Tibial artery (tissue), 4 donors: ENCODE data around the gene SULT6B1.
A peak's percentile ranks its signal among the peaks of the same experiment; 100 is the strongest.

ENCODE experiments used
- DNase-seq, 2 donors: peaks; one replicate each; pipeline ENCODE4 v3.0.0-alpha.2; 2019
- H3K27ac ChIP-seq, 2 donors: fragments of 200-600 bp; sonication (generic) in 1 of 2; 1 replicate in 1 of 2; 2 replicates in 1 of 2; pipeline ENCODE4 v1.5.1; 2018 to 2019; ENCODE audit warnings: mild to moderate bottlenecking in 1 of 2
- H3K27me3 ChIP-seq, 2 donors: fragments of 200-600 bp; sonication (generic) in 1 of 2; one replicate each; pipeline versions ENCODE4 v1.5.1 to v1.6.0; 2016 to 2019
- H3K36me3 ChIP-seq, 3 donors: fragments of 200-600 bp; sonication (generic) in 2 of 3; one replicate each; pipeline ENCODE4 v1.5.1; 2016 to 2019; ENCODE audit warnings: mild to moderate bottlenecking in 2 of 3
- H3K4me1 ChIP-seq, 4 donors: fragments of 200-600 bp; sonication (generic) in 2 of 4; 1 replicate in 3 of 4; 2 replicates in 1 of 4; pipeline ENCODE4 v1.5.1; 2016 to 2019
- H3K4me3 ChIP-seq, 2 donors: fragments of 200-600 bp; sonication (generic) in 1 of 2; 1 replicate in 1 of 2; 2 replicates in 1 of 2; pipeline ENCODE4 v1.5.1; 2018 to 2019; ENCODE audit warnings: mild to moderate bottlenecking in 2 of 2
- H3K9me3 ChIP-seq, 3 donors: fragments of 200-600 bp; sonication (generic) in 1 of 3; one replicate each; pipeline ENCODE4 v1.5.1; 2016 to 2019
- CTCF ChIP-seq, 2 experiments: fragments of 200-600 bp in 1 of 2; fragments of 450-650 bp in 1 of 2; IDR thresholded peaks; one replicate each; pipeline ENCODE4 v1.5.1; 2017 to 2019; ENCODE audit warnings: antibody characterized with exemption in 2 of 2, mild to moderate bottlenecking in 1 of 2, moderate library complexity in 1 of 2
- intact Hi-C: fragments of 100-400 bp; cut with DNase I; formaldehyde crosslinking; loops from one replicate; pipeline ENCODE4 v1.15.0; 2023; ENCODE audit warnings: low total_unique reads

SULT6B1 gene

GRCh38 chr2:37188570-37188969, at the start of gene SULT6B1:
Gene SULT6B1, minus strand, starts transcription at chr2:37188670. Its CDS starts 30 bp downstream, at chr2:37188640.
- H3K4me3 ChIP-seq: no peak within 1 kb of the TSS
- H3K4me1 ChIP-seq: no peaks in the 10 kb centered on the region
- no peak for DNase-seq
- H3K36me3 ChIP-seq: no peaks in the 10 kb centered on the region
- no peak for TF ChIP-seq CTCF (IDR thresholded peaks at IDR 0.05)
- intact Hi-C loops: no loop called here
- H3K27ac ChIP-seq: no peak within 1 kb of the TSS
- no peaks in the 10 kb centered on the region for H3K9me3 ChIP-seq
- peaks cover 0 to 4% of the 10 kb centered on the region in 2 donors for H3K27me3 ChIP-seq

- Histone ChIP-seq H3K27me3 (no peaks in the 10 kb centered on the region), H3K4me3 (peak overlapping the region; percentile 79 to 98), H3K4me1 (peaks cover 0 to 40% (median 25%) of the 10 kb centered on the region in 4 donors), H3K9me3 (no peaks in the 10 kb centered on the region), H3K36me3 (peaks cover 11 to 25% (median 20%) of the 10 kb centered on the region in 3 donors), H3K27ac (peak overlapping the region; percentile 85 to 97)
- DNase-seq: peak in 1 of 2 donors; percentile 64
- no peak for TF ChIP-seq CTCF (IDR thresholded peaks at IDR 0.05)
- intact Hi-C loops: loop anchor here (10.0 kb wide), 1 partner anchor 92 kb away; the partner anchor contains the start of gene PRKD3
These were observed 43.9 kb upstream of the SULT6B1 start for GRCh38 chr2:37232131-37232933.

DNA sequence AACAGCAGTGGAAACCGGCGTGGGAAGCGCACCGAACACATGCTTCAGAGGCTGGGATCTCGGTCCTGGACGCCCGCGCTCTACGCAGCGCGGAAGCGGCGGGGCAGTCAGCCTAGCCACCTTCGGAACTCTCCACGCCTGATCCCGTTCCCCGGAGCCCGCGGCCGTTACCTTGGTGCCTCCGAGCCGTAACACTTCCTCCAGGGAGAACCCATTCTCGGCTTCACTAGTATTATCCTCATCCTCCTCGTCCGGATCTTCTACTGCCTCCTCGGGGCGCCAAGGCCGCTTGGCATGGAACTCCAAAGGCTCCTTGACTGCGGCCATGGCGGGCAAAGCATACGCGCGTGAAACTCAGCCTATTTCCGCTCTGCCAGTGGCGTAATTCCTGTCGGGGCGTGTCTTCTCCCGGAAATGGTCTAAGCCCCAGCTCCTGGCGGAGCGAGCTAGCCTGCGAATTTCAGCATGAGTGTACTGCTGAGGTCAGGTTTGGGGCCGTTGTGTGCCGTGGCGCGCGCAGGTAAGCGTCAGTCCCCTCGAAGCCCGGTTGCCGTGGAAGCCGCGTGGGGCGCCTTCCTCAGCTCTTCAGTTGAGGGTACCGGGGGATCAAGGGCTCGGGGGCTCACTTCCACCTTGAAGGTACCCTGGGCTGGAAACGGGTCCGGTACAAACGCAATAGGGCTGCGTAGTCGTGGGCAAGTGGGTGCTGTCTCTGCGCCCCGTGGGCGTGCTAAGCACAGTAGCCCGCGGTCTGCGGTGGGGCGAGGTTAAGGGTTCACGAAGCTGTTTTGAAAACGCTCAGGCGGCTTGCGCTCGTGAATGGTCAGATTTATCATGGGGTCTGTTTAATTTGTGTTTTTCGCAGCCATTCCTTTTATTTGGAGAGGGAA, 43.0 kb upstream of the SULT6B1 start, which contains the start of the genes CEBPZ and NDUFAF7:
Gene CEBPZ, minus strand, starts transcription at position 356 of the 890 bp plus-strand sequence. Its CDS starts 29 bp downstream, at position 327.
Gene NDUFAF7, plus strand, starts transcription at position 418 of the 890 bp plus-strand sequence. Its CDS starts 48 bp downstream, at position 466.
- peak; percentile 93 to 95 for DNase-seq
- Histone ChIP-seq H3K4me1 (peaks cover 0 to 49% (median 25%) of the 10 kb centered on the region in 4 donors), H3K9me3 (no peaks in the 10 kb centered on the region), H3K4me3 (peak within 1 kb of the TSS; percentile 79 to 98), H3K27ac (peak within 1 kb of the TSS; percentile 85 to 97), H3K27me3 (no peaks in the 10 kb centered on the region), H3K36me3 (peaks cover 14 to 23% (median 19%) of the 10 kb centered on the region in 3 donors)
- intact Hi-C loops: loop anchor here (10.0 kb wide), 1 partner anchor 93 kb away; the partner anchor contains the start of gene PRKD3
- TF ChIP-seq CTCF (IDR thresholded peaks at IDR 0.05): no peak

GRCh38 chr2:37230581-37230980, 42.1 kb upstream of the SULT6B1 start:
- intact Hi-C loops: loop anchor here (10.0 kb wide), 1 partner anchor 94 kb away; the partner anchor contains the start of gene PRKD3
- H3K27ac ChIP-seq: peak overlapping the region; percentile 85 to 97
- H3K27me3 ChIP-seq: no peaks in the 10 kb centered on the region
- H3K4me3 ChIP-seq: peak overlapping the region; percentile 79 to 98
- TF ChIP-seq CTCF (IDR thresholded peaks at IDR 0.05): no peak
- no peaks in the 10 kb centered on the region for H3K9me3 ChIP-seq
- H3K36me3 ChIP-seq: peaks cover 14 to 20% (median 17%) of the 10 kb centered on the region in 3 donors
- DNase-seq: no peak
- H3K4me1 ChIP-seq: peaks cover 0 to 52% (median 25%) of the 10 kb centered on the region in 4 donors

DNA sequence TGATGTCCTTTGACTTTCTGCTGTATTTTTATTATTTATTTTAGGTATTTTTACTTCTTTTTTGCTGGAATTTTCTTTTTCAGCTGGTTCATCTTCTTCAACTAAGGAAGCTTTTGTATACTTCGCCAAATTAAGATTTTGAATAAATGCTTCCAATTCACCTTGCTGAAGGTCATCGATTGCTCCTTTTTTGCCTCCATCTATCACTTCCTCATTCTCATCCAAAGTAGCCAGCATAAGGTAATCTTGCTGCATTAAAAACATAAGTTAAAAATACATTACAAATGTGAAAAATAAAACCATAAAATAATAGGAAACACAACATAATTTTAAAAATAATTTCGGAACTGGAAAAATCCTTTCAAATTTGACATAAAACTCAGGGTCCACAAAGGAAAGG, 40.3 kb upstream of the SULT6B1 start:
- Histone ChIP-seq H3K4me1 (peaks cover 0 to 52% (median 25%) of the 10 kb centered on the region in 4 donors), H3K4me3 (no peak overlapping the region), H3K27me3 (no peaks in the 10 kb centered on the region), H3K36me3 (peaks cover 14 to 23% (median 17%) of the 10 kb centered on the region in 3 donors), H3K27ac (no peak overlapping the region), H3K9me3 (no peaks in the 10 kb centered on the region)
- no peak for DNase-seq
- intact Hi-C loops: no loop called here
- TF ChIP-seq CTCF (IDR thresholded peaks at IDR 0.05): no peak
